RWPE1 (cell line): ENCODE data around the gene LHX2.

Experiments
- CTCF ChIA-PET: fragments of 350-600 bp; sonication (Branson Sonifier 250); formaldehyde crosslinking; extraction: SDS; loops from one replicate; lab custom pipeline; 2021; lab: Yijun Ruan, JAX
- POLR2A ChIA-PET: fragments of 400-600 bp; formaldehyde crosslinking; extraction: SDS; loops from one replicate; lab custom pipeline; 2020; ENCODE audit warnings: antibody characterized with exemption; ENCODE audit not compliant: low non-redundant PET; lab: Yijun Ruan, JAX
- DNase-seq: peaks from one replicate; pipeline ENCODE4 v3.0.0; 2012; ENCODE audit warnings: low spot score
- H3K27ac ChIP-seq: fragments of 450-650 bp; 2 replicates; pipeline ENCODE4 v1.5.1; 2017
- TF ChIP-seq, protein P1 (sequence below): fragments of 450-650 bp; conservative IDR thresholded peaks from 2 replicates; pipeline ENCODE4 v1.5.1; 2017; ENCODE audit warnings: low read depth, mild to moderate bottlenecking

The LHX2 gene

DNA sequence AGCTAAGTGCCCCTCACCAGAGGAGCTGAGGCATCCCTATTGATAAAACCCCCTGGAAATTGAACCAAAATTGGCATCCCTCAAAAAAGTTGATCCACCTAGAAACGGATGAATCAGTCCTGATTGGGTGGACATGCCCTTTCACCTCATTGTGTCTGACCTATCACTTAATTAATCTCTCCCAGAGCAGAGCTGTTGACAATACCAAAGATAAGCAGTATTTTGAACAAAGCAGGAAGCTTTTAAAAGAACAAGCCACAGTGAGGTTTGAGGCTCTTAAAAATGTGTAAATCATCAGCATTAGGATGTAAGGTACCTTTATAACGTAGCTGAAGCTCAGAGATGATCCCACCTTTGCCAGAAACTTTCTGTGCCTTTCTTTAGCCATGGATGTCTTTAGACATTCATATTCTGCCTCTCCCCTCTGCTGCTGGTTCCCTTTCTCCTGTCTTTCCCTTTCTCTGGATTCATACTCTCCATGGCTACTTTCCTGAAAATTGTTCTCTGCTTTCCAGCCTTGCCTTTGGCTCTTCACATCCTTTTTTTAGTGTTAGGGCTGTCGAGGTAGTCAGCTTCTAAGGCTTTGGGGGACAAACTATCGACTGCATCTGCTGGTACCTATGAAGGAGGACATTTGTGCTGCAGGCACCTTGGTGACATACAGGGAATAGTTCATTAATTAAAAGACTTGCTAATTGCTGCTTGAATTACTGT, 7.8 kb upstream of the LHX2 start:
- TF ChIP-seq, protein P1, sequence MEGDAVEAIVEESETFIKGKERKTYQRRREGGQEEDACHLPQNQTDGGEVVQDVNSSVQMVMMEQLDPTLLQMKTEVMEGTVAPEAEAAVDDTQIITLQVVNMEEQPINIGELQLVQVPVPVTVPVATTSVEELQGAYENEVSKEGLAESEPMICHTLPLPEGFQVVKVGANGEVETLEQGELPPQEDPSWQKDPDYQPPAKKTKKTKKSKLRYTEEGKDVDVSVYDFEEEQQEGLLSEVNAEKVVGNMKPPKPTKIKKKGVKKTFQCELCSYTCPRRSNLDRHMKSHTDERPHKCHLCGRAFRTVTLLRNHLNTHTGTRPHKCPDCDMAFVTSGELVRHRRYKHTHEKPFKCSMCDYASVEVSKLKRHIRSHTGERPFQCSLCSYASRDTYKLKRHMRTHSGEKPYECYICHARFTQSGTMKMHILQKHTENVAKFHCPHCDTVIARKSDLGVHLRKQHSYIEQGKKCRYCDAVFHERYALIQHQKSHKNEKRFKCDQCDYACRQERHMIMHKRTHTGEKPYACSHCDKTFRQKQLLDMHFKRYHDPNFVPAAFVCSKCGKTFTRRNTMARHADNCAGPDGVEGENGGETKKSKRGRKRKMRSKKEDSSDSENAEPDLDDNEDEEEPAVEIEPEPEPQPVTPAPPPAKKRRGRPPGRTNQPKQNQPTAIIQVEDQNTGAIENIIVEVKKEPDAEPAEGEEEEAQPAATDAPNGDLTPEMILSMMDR = no peak
- no peak for DNase-seq
- ChIA-PET POLR2A (no interaction called here), CTCF (interaction anchor here (0.5 to 1.2 kb wide), 4 partner anchors 36 to 1700 kb away, joined by 3 to 5 read pairs (median 4); no protein-coding TSS in a partner anchor)
- no peak overlapping the region for H3K27ac ChIP-seq

DNA sequence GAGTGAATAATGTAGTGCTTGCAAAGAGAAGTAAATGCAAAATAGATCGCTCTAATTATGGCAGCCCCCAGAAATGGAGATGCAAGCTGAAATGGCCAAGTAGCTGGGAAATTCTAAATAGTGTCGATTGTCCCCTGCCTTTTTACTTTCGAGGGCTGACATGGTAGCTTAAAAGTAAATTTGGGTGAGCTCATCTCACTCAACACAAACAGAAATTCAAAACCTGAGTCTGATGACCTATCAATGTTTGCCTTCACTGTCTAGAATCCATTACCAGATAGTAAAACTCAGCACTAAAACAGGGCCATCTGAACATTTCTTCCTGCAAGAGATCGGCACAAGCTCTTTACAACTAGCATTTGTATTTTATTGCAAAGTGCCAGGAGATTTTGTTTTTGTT, 7.0 kb upstream of the LHX2 start:
- TF ChIP-seq, protein P1 = no peak
- no peak for DNase-seq
- ChIA-PET CTCF (interaction anchor here (1.2 kb wide), 2 partner anchors 35 to 36 kb away, joined by 4 to 5 read pairs; no protein-coding TSS in a partner anchor), POLR2A (no interaction called here)
- no peak overlapping the region for H3K27ac ChIP-seq

DNA sequence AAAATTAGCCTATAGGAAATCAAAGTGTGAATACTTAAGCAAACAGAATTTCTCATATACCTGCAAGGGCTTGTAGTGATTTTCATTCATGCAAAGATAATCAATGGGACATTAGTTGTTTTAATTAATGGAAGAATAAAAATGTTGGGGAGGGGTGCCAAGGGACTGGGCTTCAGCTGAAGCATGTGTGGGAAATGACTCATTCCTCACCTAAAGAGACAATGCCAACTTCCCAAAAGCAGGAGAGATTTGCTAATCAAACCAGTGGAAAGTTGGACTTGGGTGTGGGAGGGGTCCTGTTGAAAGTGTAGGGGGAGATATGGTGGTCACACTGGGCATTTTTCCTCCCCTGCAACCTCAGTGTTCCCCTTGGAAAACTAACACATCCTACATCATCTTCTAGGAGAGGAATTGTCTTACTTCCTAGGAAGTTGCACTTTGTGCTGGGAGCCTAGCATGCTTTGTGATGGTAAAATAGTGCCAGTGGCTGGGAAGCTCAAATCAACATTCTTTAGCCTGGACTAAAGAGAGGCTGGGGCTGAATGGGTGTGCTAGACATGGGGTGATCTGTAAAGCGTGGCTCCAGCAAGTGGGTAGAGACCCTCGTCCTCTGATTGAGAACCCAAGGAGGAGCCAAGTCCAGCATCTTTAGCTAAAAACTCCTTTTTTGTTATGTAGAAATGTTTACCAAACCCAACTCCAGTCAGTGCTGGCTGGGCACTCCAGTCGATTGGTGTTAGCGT, 6.4 kb upstream of the LHX2 start:
- H3K27ac ChIP-seq = no peak overlapping the region
- DNase-seq = no peak
- CTCF ChIA-PET = interaction anchor here (0.6 to 1.2 kb wide), 2 partner anchors 34 to 276 kb away, joined by 4 read pairs; no protein-coding TSS in a partner anchor
- POLR2A ChIA-PET = no interaction called here
- TF ChIP-seq, protein P1 = no peak

DNA sequence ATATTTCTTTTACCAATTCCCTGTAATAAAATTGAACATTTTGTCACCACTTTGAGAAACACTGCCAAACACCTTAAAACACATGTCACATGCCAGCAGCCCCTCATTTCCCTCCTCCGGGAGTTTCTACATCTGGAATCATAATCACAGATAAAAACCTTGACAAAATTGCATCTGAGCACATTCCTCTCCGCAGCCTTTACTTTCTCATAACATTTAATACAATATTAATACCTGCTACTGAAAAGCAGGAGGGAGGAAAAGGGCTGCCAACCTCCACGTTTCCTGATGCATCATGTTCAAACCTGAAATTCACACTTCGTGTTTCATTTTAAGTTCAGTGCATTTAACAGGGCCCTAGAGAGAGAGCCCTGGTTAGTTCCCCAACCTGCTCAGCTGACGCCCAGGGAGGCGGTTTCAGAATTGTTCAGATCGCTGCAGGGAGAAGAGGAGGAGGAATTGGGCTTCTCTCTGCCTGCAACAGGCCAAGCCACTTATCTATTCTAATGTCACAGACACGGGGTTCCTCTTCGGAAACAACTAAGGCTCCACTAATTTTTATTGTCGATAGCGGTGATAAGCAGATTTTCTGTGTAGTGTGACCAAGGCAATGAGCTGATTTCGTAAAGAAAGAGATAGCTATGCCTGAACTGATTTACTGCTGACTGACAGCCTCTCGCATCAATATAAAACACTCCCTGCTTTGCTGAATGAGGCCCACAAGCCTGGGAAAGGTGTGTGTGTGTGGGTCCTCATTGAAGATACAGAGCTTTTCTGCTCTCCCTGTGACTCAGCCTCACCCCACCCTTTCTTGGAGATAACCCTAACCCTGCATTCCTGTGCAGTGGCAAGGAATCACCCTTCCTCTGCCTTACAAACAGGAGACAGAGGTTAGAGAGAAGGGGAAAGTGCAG, 4.9 kb upstream of the LHX2 start:
- TF ChIP-seq, protein P1 = no peak
- no peak for DNase-seq
- POLR2A ChIA-PET = no interaction called here
- no peak overlapping the region for H3K27ac ChIP-seq
- CTCF ChIA-PET = interaction anchor here (1.2 kb wide), 1 partner anchor 9 kb away, joined by 3 read pairs; no protein-coding TSS in a partner anchor

DNA sequence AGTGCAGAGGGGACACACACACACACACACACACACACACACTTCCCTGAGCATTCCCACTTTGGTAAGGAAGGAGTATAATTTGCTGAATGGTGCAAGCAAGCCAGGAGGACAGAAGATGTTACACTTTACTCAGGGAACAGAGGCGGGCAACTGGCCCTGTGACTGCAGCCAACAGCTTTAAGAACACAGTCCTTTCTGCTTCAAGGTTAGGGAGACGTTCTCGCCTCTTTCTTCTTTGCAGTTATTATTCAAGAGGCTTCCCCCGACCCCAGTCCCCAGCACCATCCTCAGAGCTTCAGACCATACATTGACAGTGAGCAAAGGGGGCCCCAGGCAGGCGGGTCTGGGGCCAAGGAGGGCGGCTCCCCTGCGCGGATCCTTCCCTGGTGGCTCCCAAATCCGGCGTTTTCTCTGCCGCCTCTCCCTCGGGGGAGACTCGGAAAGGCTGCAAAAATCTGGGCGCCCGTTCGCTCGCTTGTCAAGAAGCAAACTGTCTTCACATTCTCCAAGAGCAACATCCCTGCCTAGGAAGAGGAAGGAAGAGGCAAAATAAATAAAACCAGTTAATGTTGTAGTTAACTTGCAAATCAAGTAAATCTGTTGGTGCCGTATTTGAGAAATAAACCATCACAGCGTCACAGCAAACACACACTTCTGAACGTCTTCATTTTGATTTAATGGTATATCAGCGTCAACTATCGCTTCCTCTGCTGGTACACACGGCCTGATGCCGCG, 3.8 kb upstream of the LHX2 start:
- no peak for DNase-seq
- TF ChIP-seq, protein P1 = no peak
- ChIA-PET CTCF (interaction anchor here (1.2 kb wide), 2 partner anchors 10 to 46 kb away, joined by 3 read pairs; no protein-coding TSS in a partner anchor), POLR2A (no interaction called here)
- H3K27ac ChIP-seq = no peak overlapping the region
